Transverse colon (tissue), 4 donors: ENCODE results near the gene MBP.

Experiments
- EP300 ChIP-seq: sonication (generic); formaldehyde crosslinking; IDR thresholded peaks from one replicate; pipeline ENCODE4 v1.6.1; 2017; ENCODE audit warnings: antibody characterized with exemption, low read depth
- POLR2A ChIP-seq: fragments of 450-650 bp; IDR thresholded peaks from one replicate; pipeline ENCODE4 v1.6.1; 2016; ENCODE audit warnings: antibody characterized with exemption, mild to moderate bottlenecking, moderate library complexity
- POLR2AphosphoS5 ChIP-seq, 3 donors: sonication (generic); formaldehyde crosslinking; IDR thresholded peaks; one replicate each; pipeline ENCODE4 v1.6.1; 2016; ENCODE audit warnings: antibody characterized with exemption in 3 of 3
- TF ChIP-seq, protein P1 (sequence below), 5 experiments: fragments of 200-600 bp in 3 of 5; fragments of 450-650 bp in 2 of 5; sonication (generic) in 3 of 5; IDR thresholded peaks; 1 replicate in 2 of 5; 2 replicates in 3 of 5; pipeline ENCODE4 v1.5.1; 2016 to 2017; ENCODE audit warnings: antibody characterized with exemption in 5 of 5, inconsistent platforms in 3 of 5, mild to moderate bottlenecking in 2 of 5, moderate library complexity in 1 of 5

DNA sequence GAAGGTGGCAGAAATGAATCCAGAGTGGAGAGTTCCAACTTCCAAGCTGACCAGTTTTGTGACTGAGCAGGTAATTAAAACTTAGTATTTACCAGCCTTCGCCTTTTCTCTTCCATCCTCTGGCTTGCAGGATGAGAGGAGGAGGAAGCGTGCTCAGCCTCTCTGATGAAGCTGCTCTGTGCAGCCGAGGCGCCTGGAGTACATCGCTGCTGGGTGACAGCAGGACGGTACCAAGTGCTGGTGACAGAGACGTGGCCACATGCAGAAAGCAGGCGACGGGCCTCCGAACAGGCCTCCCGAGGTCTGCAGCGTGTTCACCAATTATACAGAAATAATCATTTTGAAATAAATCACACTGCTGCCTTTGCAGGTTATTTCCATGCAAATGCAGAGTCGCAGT is 95.0 kb downstream of the MBP start:
- TF ChIP-seq POLR2AphosphoS5 (IDR thresholded peaks at IDR 0.05) (no peak), EP300 (no peak), POLR2A (no peak)
- TF ChIP-seq, protein P1, sequence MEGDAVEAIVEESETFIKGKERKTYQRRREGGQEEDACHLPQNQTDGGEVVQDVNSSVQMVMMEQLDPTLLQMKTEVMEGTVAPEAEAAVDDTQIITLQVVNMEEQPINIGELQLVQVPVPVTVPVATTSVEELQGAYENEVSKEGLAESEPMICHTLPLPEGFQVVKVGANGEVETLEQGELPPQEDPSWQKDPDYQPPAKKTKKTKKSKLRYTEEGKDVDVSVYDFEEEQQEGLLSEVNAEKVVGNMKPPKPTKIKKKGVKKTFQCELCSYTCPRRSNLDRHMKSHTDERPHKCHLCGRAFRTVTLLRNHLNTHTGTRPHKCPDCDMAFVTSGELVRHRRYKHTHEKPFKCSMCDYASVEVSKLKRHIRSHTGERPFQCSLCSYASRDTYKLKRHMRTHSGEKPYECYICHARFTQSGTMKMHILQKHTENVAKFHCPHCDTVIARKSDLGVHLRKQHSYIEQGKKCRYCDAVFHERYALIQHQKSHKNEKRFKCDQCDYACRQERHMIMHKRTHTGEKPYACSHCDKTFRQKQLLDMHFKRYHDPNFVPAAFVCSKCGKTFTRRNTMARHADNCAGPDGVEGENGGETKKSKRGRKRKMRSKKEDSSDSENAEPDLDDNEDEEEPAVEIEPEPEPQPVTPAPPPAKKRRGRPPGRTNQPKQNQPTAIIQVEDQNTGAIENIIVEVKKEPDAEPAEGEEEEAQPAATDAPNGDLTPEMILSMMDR (IDR thresholded peaks at IDR 0.05) = no peak
